NCI-H526 treated with DMSO at 0.1 percent for 48 hours (cell line): ENCODE measurements around the gene DLG2.
A peak's percentile ranks its signal among the peaks of the same experiment; 100 is the strongest.

Source experiments
- DNase-seq: peaks from one replicate; lab custom pipeline; 2025; lab: John Stamatoyannopoulos, UW

Gene DLG2

GRCh38 chr11:84558085-84558905, 1068.8 kb downstream of the DLG2 start:
- DNase-seq, result peak; percentile 37

DNA sequence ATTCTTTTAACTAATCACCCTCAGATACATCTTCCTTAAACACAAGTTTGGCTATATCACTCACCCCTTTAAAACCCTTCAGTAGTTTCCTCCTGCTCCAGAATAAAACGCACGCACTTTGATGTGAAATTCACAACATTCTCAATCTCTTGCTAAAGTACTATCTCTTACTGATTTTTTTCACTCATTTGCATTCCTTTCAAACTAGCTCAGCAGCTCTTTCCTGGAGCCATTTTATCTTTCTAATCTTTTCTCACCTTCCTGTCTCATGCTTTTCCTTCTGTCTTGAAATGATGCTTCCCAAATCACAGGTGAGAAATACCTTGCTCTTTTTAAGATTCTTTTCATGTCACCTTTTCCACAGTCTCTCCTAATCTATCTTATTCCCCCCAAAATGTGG, 1074.4 kb downstream of the DLG2 start:
- no peak for DNase-seq

DNA sequence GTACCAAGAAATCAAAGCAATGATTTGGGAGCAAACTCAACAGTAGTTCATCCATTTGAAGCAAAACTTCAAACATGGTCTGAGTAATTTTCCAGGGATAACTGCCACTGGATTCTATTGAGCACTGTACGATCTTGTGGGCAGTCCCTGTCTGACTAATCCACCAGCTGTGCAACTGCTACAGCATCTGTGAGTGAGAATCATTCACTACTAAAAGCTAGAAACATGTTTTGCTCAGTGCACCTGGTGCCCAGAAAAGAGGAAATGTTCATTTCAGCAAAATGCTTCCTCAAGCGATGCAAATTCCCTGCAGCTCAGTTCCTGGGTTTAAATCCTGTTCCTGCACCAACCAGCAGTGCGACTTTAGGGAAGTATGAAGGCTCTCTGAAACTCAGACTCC, 1077.9 kb downstream of the DLG2 start:
- no peak for DNase-seq

DNA sequence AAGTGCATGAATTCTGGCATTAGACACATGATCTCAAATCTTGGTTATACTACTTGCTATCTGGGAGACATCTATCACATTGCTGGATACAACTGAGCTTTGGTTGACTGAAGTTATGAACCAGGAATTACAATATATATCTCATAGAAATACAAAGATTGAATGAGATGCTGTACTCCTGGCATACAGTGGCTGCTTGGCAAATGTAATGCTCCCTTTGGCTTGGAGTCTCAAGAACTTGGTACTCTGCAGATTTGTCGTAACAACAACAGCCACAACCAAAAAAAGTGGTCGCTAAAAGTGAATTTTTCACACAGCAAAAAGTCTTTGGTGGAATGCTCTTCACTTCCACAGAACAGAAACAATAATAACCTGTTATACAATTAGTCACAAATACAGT, 1082.6 kb downstream of the DLG2 start:
- DNase-seq, result no peak

DNA sequence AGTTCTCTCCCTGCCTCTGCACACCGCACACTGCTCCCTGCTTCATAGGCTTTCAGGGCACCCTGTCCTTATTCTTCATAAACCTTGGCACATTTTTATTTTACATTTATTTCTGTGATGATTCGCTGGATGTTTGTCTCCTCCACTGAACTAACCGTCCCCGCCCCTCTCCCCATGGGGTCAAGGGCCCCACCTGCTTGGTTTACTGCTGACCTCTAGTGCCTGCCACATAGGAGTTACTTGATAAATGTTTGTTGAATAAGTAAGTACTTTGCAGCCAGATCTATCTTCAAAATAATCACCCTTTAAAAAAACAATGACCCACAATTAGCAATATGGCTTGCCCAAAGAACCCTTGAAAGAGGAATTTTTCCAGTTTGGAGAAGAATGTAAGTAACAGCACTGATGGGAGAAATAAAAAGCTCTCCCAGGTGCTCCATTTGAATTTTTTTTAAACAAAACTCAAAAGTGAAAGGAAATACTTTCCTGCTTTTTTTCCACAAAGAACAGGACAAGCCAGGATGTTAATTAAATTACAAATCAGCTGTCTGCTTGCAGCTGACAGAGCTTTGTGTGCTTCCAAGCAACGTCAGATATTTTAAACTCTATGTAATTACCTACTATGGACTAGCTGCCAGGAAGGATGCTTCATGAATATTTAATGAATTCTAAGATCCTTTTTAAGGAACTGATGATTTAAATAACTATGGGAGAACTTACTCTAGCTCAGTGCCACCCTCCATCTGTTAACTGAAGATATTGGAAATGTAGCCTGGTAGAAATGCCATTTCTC, 1083.6 kb downstream of the DLG2 start:
- no peak for DNase-seq

GRCh38 chr11:84541731-84542340, 1085.3 kb downstream of the DLG2 start:
- DNase-seq, result no peak

- DNase-seq, result no peak
Observed at GRCh38 chr11:84536456-84536855, 1090.7 kb downstream of the DLG2 start.

DNA sequence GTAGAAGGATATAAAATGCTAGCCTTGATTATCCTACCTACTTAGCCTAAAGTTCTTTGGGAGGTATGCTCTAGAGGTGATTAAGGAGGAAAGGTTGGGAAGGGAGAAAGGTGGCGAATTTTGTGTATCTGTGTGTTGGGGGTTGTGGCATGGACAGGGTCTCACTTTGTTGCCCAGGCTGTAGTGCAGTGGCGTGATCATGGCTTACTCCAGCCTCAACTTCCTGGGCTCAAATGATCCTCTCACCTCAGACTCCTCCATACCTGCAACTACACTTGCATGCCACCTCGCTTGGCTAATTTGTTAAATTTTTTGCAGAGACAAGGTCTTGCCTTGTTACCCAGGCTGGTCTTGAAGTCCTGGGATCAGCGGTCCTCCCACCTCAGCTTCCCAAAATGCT, 1094.8 kb downstream of the DLG2 start:
- no peak for DNase-seq

- DNase-seq, result no peak
Observed at GRCh38 chr11:84526250-84526649, 1100.9 kb downstream of the DLG2 start.

DNA sequence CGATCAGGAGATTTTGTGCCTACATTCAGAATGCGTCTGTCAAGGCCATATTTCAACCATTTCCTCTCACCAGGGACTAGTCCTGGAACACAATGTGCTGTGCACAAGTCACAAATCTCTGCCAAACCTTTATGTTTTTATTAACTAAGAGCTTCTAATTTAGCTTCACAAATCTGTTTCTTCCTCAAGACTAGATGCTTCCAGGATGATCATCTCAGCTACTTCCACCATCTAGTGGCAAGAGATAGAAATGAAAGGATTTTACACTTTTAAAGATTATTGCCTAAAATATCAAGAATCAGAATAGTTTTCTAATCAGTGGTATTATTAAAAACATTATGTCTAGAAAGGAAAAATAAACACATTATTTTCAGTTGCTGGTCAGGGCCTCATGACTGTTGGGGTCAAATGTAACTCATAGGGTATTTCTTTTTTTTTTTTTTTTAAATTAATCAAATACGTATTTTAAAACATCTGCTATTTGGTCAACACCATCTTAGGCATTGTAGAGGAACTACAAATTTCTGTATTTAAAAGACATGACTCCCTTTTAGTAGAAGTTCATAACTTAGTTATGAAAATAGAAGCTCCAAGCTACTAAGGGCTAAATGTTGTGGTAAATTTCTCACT, 1102.6 kb downstream of the DLG2 start:
- peak; percentile 34 for DNase-seq

DNA sequence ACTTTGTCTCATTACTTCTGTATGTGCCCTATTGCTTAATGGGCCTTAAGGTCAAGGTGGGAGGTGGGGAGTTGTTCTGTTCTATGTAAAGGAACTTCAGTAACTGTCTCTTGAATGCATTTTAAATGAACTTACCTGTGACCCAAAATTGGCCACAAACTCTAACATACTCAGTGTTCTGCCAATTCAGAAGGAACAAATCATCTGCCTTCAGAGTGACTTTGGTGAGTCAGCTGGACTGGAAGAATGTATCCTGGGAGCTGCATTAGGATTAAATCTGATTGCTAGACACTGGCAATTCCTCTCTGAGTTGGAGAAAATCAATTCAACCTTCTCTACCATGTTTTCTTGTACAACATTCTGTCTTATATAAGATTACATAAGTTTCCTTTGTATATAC, 1104.8 kb downstream of the DLG2 start:
- no peak for DNase-seq

DNA sequence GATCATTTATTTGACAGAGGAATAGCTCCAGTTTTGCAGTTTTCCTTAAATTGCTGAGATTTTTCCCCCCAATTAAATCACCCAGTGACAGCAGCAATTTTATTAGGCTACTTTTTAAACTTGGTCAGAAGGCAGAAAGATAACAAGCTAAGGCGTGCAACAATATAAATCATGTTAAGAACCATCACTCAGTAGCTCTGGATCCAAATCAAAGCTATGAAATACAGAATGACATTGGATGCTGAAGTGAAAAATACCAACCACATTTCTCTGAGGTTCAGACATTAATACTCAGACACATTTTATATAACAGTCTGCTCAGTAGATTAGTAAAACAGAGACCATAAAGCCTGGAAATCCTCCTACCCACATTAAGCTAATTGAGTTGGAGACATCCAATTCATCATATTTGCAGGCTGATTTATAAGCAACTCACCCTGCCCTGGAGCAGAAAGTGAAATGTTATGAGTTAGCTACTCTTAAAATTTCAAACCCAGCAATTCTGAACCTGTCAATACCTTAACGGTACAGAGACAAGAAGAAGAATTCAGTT, 1108.4 kb downstream of the DLG2 start:
- no peak for DNase-seq

GRCh38 chr11:84514436-84514835, 1112.7 kb downstream of the DLG2 start:
- no peak for DNase-seq

DNA sequence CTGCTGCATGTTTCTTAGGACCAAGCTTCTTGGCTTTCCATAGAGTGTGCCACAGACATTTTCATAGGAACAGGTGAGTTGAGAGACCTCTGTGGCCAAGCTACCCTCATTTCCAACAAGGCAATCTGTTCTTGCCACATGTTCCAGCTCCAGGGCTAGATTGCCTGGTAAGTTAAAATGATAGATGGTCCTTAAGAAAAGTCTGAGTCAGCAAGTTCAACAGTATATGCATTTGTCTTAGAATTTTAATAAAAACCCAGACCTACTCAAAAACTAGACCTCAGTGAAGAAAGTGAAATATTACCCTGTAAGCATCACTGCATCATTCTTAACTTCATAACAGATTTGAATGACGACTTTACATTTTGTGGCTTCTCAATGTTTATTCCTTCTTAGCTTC, 1123.6 kb downstream of the DLG2 start:
- DNase-seq, result no peak

- no peak for DNase-seq
Observed at GRCh38 chr11:84501750-84502149, 1125.4 kb downstream of the DLG2 start.

- DNase-seq, result no peak
Observed at GRCh38 chr11:84497981-84498411, 1129.1 kb downstream of the DLG2 start.

- DNase-seq, result no peak
Observed at GRCh38 chr11:84497181-84497580, 1130.0 kb downstream of the DLG2 start.

DNA sequence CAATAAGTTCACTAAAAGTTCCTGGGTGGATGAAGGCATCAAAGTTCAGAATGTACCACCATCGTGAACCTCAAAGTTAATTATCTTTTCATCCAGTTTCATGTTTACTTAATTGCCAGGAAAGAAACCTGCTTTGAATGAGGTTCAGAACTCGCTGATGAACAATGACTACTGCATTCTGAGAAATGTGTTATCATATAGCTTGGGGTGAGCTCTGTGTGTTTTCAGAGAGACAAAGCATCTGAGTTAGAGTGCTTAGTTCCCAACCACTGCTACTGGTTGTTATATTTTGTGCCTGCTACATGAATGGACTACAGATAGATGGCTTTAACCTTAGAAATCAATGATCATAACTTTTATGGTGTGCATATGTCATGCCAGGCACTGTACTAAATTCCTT, 1131.0 kb downstream of the DLG2 start:
- no peak for DNase-seq

DNA sequence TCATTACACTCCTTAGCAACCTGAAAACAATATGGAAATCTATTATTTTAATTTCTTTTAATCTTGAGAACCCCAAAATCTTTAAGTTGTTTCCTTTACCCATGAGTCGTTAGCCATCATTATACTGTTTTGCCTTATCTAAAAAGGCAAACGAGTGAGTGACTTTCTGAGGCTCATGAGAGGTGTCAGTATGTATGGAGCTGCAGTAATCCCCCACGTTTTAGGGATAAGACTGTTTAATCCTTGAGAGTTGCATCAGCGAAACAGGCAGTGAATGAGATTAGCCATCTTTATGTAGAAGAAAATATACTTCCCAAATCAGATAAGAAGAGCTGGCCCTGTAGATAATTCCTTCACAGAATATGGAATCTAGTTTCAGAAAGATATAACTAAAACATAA, 1147.0 kb downstream of the DLG2 start:
- no peak for DNase-seq

- no peak for DNase-seq
Observed at GRCh38 chr11:84476581-84476980, 1150.6 kb downstream of the DLG2 start.

- DNase-seq, result no peak
Observed at GRCh38 chr11:84471501-84471900, 1155.6 kb downstream of the DLG2 start.

- DNase-seq, result no peak
Observed at GRCh38 chr11:84468235-84468634, 1158.9 kb downstream of the DLG2 start.
